Measurements from ENCODE around the gene CEP83.

The CEP83 gene

GRCh38 chr12:94265966-94266745, 193.5 kb downstream of the CEP83 start:
- DNase-seq: peak; percentile 71 to 75

- no peak for DNase-seq
Observed at GRCh38 chr12:94265539-94265938, 194.1 kb downstream of the CEP83 start.

GRCh38 chr12:94264736-94265485, 194.8 kb downstream of the CEP83 start:
- no peak for DNase-seq

GRCh38 chr12:94263905-94264561, 195.6 kb downstream of the CEP83 start:
- DNase-seq: peak; percentile 45 to 55

GRCh38 chr12:94263011-94263811, 196.5 kb downstream of the CEP83 start:
- peak; percentile 71 to 89 for DNase-seq

- DNase-seq: peak; percentile 87 to 90
Observed at GRCh38 chr12:94262228-94263010, 197.2 kb downstream of the CEP83 start.

- no peak for DNase-seq
Observed at GRCh38 chr12:94261786-94262185, 197.9 kb downstream of the CEP83 start.

GRCh38 chr12:94261119-94261518, 198.5 kb downstream of the CEP83 start:
- no peak for DNase-seq

GRCh38 chr12:94260717-94261116, 198.9 kb downstream of the CEP83 start:
- no peak for DNase-seq

- no peak for DNase-seq
Observed at GRCh38 chr12:94260017-94260416, 199.7 kb downstream of the CEP83 start.

GRCh38 chr12:94258593-94258992, 201.1 kb downstream of the CEP83 start:
- no peak for DNase-seq
